PC-3 (cell line): ENCODE measurements around the gene ZEB2. TPM values are rescaled to one million over a fixed set of nuclear protein-coding genes. Genes with fewer than 3 reads are reported as not detected.

Experiments used
- ATAC-seq: fragments of 200-7000 bp; cut with Tn5 transposase; 2 replicates; pipeline ENCODE4 v1.9.1; 2020; ENCODE audit warnings: mild to moderate bottlenecking, moderate library complexity
- BruUV-seq: library from RNA; stranded (reverse); fragments of 400-500 nt; replicated peaks from 2 replicates; lab custom pipeline; 2021; lab: Mats Ljungman, UMichigan
- CTCF ChIA-PET: fragments of 300-600 bp; sonication (Branson Sonifier 250); formaldehyde crosslinking; loops from one replicate; lab custom pipeline; 2022; ENCODE audit warnings: antibody characterized with exemption; lab: Charles Lee
- POLR2A ChIA-PET: fragments of 300-600 bp; sonication (Branson Sonifier 250); formaldehyde crosslinking; loops from one replicate; lab custom pipeline; 2022; ENCODE audit warnings: antibody characterized with exemption; ENCODE audit not compliant: unreplicated experiment; lab: Charles Lee
- DNase-seq: peaks from one replicate; pipeline ENCODE4 v3.0.0-alpha.2; 2015
- H2AFZ ChIP-seq: fragments of 300-600 bp; sonication (generic); 2 replicates; pipeline ENCODE4 v1.6.0; 2016; ENCODE audit warnings: antibody characterized with exemption, low read length
- H3F3A ChIP-seq: fragments of 300-600 bp; sonication (generic); one replicate; pipeline ENCODE4 v1.6.0; 2017; ENCODE audit warnings: antibody characterized with exemption, low read length, control low read depth, mild to moderate bottlenecking; ENCODE audit not compliant: unreplicated experiment
- H3K27ac ChIP-seq: fragments of 300-600 bp; sonication (generic); 2 replicates; pipeline ENCODE4 v1.5.1; 2016; ENCODE audit warnings: mild to moderate bottlenecking, low read length
- H3K27me3 ChIP-seq: fragments of 300-600 bp; sonication (generic); 2 replicates; pipeline ENCODE4 v1.6.1; 2016; ENCODE audit warnings: low read length, mixed read lengths
- H3K36me3 ChIP-seq: fragments of 300-600 bp; sonication (generic); 2 replicates; pipeline ENCODE4 v1.6.1; 2016; ENCODE audit warnings: low read depth, mixed run types, low read length, mixed read lengths
- H3K4me1 ChIP-seq: fragments of 300-600 bp; sonication (generic); 2 replicates; pipeline ENCODE4 v1.5.1; 2016; ENCODE audit warnings: low read length; ENCODE audit not compliant: insufficient read depth
- H3K4me2 ChIP-seq: fragments of 300-600 bp; sonication (generic); 2 replicates; pipeline ENCODE4 v1.6.0; 2016; ENCODE audit warnings: low read length
- H3K4me3 ChIP-seq: fragments of 300-600 bp; sonication (generic); 2 replicates; pipeline ENCODE4 v1.5.1; 2016; ENCODE audit warnings: mild to moderate bottlenecking, low read length, mixed read lengths
- H3K79me2 ChIP-seq: fragments of 300-600 bp; sonication (generic); 2 replicates; pipeline ENCODE4 v1.6.1; 2017; ENCODE audit warnings: low read length, mixed read lengths
- H3K9ac ChIP-seq: fragments of 300-600 bp; sonication (generic); 2 replicates; pipeline ENCODE4 v1.6.0; 2016; ENCODE audit warnings: mild to moderate bottlenecking, low read length
- H3K9me2 ChIP-seq: fragments of 300-600 bp; sonication (generic); replicated peaks from 2 replicates; pipeline ENCODE4 v1.6.1; 2016; ENCODE audit warnings: mixed run types, low read length, mixed read lengths
- H3K9me3 ChIP-seq: fragments of 300-600 bp; sonication (generic); 2 replicates; pipeline ENCODE4 v1.6.1; 2016; ENCODE audit warnings: low read length, mixed read lengths
- H4K20me1 ChIP-seq: fragments of 300-600 bp; sonication (generic); 2 replicates; pipeline ENCODE4 v1.6.1; 2016; ENCODE audit warnings: low read length, mixed read lengths
- EZH2 ChIP-seq: fragments of 300-600 bp; sonication (generic); IDR thresholded peaks from one replicate; pipeline ENCODE4 v1.6.1; 2017; ENCODE audit warnings: antibody characterized with exemption, mild to moderate bottlenecking, low read length; ENCODE audit not compliant: unreplicated experiment
- EZH2phosphoT487 ChIP-seq: fragments of 300-600 bp; sonication (generic); IDR thresholded peaks from 2 replicates; pipeline ENCODE4 v1.6.1; 2018; ENCODE audit warnings: mild to moderate bottlenecking, antibody characterized with exemption, low read length, borderline replicate concordance
- intact Hi-C: fragments of 100-400 bp; cut with micrococcal nuclease; formaldehyde crosslinking; loops from 2 replicates; pipeline ENCODE4 v1.9.0; 2023
- total RNA-seq: library from RNA; depleted of rRNA; stranded (reverse); fragments of >200 nt; gene quantifications from 2 replicates; pipeline ENCODE4 v1.2.3, GENCODE V29; 2014
- TF ChIP-seq, protein P1 (sequence below): fragments of 300-600 bp; sonication (generic); conservative IDR thresholded peaks from 2 replicates; pipeline ENCODE4 v1.5.1; 2017; ENCODE audit warnings: antibody characterized with exemption, low read depth, mild to moderate bottlenecking, low read length

The ZEB2 gene
- total RNA-seq, 1 experiment from 2014 or later: 1.1 TPM

DNA sequence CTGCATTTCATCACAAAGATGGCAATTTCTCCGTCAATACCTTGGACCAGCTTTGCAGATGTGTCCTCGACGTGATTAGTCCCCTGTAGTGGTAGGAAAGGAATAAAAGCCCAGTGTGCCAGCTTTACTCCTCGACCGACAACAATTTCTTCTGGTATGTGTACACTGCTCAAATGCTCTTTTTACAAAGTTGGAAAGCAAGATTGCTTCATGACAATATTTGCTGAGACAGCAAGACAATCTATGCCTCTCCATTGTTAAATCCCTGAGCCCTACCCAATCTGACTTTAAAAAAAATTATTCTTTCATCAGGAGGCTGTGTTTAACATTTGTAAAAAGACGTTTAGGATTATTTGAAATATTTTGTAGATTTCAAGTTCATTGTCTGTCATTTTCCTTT, 27.6 kb upstream of the ZEB2 start:
- H3F3A ChIP-seq: no peaks in the 10 kb centered on the region
- H3K4me1 ChIP-seq: 0 out of 2 replicates have a peak, but pooled peaks cover under 1% of the 10 kb centered on the region
- H3K27me3 ChIP-seq: no peaks in the 10 kb centered on the region
- H2AFZ ChIP-seq: no peak overlapping the region
- no TSS peak for BruUV-seq
- no peaks in the 10 kb centered on the region for H3K9me2 ChIP-seq
- CTCF ChIA-PET: no interaction called here
- TF ChIP-seq EZH2 (no peak), EZH2phosphoT487 (no peak)
- TF ChIP-seq, protein P1, sequence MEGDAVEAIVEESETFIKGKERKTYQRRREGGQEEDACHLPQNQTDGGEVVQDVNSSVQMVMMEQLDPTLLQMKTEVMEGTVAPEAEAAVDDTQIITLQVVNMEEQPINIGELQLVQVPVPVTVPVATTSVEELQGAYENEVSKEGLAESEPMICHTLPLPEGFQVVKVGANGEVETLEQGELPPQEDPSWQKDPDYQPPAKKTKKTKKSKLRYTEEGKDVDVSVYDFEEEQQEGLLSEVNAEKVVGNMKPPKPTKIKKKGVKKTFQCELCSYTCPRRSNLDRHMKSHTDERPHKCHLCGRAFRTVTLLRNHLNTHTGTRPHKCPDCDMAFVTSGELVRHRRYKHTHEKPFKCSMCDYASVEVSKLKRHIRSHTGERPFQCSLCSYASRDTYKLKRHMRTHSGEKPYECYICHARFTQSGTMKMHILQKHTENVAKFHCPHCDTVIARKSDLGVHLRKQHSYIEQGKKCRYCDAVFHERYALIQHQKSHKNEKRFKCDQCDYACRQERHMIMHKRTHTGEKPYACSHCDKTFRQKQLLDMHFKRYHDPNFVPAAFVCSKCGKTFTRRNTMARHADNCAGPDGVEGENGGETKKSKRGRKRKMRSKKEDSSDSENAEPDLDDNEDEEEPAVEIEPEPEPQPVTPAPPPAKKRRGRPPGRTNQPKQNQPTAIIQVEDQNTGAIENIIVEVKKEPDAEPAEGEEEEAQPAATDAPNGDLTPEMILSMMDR: no peak
- no peaks in the 10 kb centered on the region for H4K20me1 ChIP-seq
- H3K27ac ChIP-seq: no peak overlapping the region
- no peak for ATAC-seq
- H3K4me3 ChIP-seq: no peak overlapping the region
- intact Hi-C loops: no loop called here
- H3K36me3 ChIP-seq: no peaks in the 10 kb centered on the region
- DNase-seq: no peak
- no peaks in the 10 kb centered on the region for H3K79me2 ChIP-seq
- no peak overlapping the region for H3K9ac ChIP-seq
- no peak overlapping the region for H3K4me2 ChIP-seq
- POLR2A ChIA-PET: no interaction called here
- H3K9me3 ChIP-seq: no peaks in the 10 kb centered on the region

DNA sequence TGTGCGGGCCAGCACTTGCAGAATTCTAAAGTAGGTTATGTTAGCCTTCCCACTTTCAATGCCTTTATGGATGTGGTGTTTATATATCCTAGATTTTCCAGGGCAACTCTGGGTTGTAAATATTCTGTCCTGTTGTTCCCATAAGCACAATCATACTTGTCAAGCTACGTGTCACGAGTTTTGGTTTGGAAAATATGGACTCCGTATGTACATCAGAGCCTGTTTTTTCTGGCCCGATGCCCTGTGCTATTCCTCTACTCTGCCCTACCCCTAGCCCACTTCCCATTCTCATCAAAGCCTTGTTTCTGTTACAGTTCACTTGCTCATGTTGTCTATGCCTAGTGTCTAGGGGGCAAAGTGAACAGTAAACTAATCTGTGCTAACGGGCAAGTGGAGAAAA, 27.0 kb upstream of the ZEB2 start:
- no peaks in the 10 kb centered on the region for H3K4me1 ChIP-seq
- no peaks in the 10 kb centered on the region for H3F3A ChIP-seq
- no peak overlapping the region for H2AFZ ChIP-seq
- CTCF ChIA-PET: no interaction called here
- H4K20me1 ChIP-seq: no peaks in the 10 kb centered on the region
- no peak overlapping the region for H3K4me3 ChIP-seq
- TF ChIP-seq EZH2phosphoT487 (no peak), EZH2 (no peak)
- TF ChIP-seq, protein P1: no peak
- no peak overlapping the region for H3K27ac ChIP-seq
- H3K79me2 ChIP-seq: no peaks in the 10 kb centered on the region
- no peak for ATAC-seq
- intact Hi-C loops: no loop called here
- no peaks in the 10 kb centered on the region for H3K9me2 ChIP-seq
- no peaks in the 10 kb centered on the region for H3K27me3 ChIP-seq
- POLR2A ChIA-PET: no interaction called here
- DNase-seq: no peak
- H3K9me3 ChIP-seq: no peaks in the 10 kb centered on the region
- no peak overlapping the region for H3K4me2 ChIP-seq
- no peaks in the 10 kb centered on the region for H3K36me3 ChIP-seq
- H3K9ac ChIP-seq: no peak overlapping the region
- no TSS peak for BruUV-seq

DNA sequence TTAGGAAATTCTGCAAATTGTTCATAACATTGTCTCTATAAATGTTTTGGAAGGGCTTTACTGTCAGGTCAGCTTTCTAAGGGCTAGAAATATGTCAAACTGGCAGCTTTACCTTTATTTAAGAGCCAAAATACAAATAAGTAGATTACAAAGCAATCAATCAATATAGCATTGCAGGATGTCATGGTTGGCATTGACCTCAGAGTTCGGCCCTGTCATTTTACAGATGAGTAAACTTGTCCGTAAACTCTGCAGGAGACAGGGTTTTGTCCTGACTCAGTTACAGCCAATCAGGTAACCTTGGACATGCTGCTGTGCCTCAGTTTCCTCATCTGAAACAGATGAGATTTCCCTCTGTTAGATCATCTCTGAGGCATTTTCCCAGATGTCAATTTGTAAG, 25.9 kb upstream of the ZEB2 start:
- TF ChIP-seq EZH2phosphoT487: no peak
- Histone ChIP-seq H4K20me1 (no peaks in the 10 kb centered on the region), H3K4me1 (no peaks in the 10 kb centered on the region), H3K9me2 (no peaks in the 10 kb centered on the region), H3K36me3 (no peaks in the 10 kb centered on the region), H3F3A (no peaks in the 10 kb centered on the region), H3K27me3 (no peaks in the 10 kb centered on the region), H3K9me3 (no peaks in the 10 kb centered on the region), H3K4me2 (no peak overlapping the region), H3K9ac (no peak overlapping the region), H2AFZ (no peak overlapping the region), H3K4me3 (no peak overlapping the region), H3K27ac (no peak overlapping the region), H3K79me2 (no peaks in the 10 kb centered on the region)
- intact Hi-C loops: no loop called here
- ChIA-PET POLR2A (no interaction called here), CTCF (no interaction called here)
- BruUV-seq: no TSS peak
- DNase-seq (no peak), ATAC-seq (no peak)
